ENCODE data around the gene HSPB8. TPM values are rescaled to one million over a fixed set of nuclear protein-coding genes. Genes with fewer than 3 reads are reported as not detected.

Gene HSPB8
- total RNA-seq, 1 experiment from 2014 or later: 11.4 TPM

Other genes starting within 250 kb of the HSPB8 start
- not detected in 2 replicates for gene SRRM4, start 197.4 kb upstream of the HSPB8 start, total RNA-seq (2014; rRNA removed)
- gene CCDC60, start 155.8 kb downstream of the HSPB8 start, total RNA-seq (2014; rRNA removed): not detected in 2 replicates

Measured in LHCN-M2 (cell line).